Measurements from ENCODE around the gene VEPH1.

DNA sequence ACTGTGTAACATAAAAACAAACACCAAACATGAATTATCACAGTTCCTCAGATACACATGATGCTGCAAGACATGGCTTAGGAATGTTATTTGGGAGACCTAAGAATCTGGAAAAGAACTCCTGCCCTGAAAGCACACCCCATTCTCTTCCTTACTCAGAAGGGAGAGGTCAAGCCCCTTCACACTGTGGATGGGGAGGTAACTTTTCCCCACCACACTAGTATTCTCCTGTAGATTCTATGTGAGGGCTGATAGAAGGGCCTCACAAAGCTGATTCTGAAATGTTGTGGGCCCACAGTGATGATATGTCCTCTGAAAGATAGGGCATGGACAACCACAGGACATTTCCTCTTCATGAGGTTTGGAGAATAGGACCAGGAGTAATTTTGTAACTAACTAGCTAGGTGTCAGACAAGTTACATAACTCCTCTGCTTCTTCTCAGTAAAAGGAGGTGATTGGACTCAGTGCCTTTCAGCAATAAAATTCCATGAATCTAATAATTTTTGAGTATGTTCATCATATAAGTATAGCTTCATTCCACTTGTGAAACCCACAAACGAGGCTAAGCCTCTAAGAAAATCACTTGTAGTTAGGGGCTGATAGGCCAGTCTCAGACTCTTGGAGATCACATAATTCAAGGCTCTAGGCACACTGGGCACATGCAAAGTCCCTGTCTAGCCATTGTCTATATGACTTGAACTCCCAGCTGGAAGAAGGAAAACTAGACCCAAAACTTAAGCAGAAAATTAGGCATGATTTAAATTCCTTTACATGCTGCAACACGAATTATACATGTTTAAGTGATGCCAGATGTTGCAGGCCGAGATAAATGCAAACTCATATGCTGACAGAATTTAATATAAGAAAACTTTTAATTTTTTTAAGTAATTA lies 59.1 kb downstream of the VEPH1 start:
- TF ChIP-seq POLR2A (IDR thresholded peaks at IDR 0.05) (no peak), CTCF (IDR thresholded peaks at IDR 0.05) (no peak)

Data from lower leg skin (tissue), 3 donors.